ENCODE results near the gene MYO3B.

- no peak for TF ChIP-seq EZH2phosphoT487 (IDR thresholded peaks at IDR 0.05; ENCODE audit: low read depth)
- TF ChIP-seq, protein P1, sequence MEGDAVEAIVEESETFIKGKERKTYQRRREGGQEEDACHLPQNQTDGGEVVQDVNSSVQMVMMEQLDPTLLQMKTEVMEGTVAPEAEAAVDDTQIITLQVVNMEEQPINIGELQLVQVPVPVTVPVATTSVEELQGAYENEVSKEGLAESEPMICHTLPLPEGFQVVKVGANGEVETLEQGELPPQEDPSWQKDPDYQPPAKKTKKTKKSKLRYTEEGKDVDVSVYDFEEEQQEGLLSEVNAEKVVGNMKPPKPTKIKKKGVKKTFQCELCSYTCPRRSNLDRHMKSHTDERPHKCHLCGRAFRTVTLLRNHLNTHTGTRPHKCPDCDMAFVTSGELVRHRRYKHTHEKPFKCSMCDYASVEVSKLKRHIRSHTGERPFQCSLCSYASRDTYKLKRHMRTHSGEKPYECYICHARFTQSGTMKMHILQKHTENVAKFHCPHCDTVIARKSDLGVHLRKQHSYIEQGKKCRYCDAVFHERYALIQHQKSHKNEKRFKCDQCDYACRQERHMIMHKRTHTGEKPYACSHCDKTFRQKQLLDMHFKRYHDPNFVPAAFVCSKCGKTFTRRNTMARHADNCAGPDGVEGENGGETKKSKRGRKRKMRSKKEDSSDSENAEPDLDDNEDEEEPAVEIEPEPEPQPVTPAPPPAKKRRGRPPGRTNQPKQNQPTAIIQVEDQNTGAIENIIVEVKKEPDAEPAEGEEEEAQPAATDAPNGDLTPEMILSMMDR (IDR thresholded peaks at IDR 0.05; ENCODE audit: low read depth, low read length) = no peak
These were observed 334.3 kb downstream of the MYO3B start for GRCh38 chr2:170512266-170512665.
